ENCODE data around the gene ARMH2.

ARMH2 gene

DNA sequence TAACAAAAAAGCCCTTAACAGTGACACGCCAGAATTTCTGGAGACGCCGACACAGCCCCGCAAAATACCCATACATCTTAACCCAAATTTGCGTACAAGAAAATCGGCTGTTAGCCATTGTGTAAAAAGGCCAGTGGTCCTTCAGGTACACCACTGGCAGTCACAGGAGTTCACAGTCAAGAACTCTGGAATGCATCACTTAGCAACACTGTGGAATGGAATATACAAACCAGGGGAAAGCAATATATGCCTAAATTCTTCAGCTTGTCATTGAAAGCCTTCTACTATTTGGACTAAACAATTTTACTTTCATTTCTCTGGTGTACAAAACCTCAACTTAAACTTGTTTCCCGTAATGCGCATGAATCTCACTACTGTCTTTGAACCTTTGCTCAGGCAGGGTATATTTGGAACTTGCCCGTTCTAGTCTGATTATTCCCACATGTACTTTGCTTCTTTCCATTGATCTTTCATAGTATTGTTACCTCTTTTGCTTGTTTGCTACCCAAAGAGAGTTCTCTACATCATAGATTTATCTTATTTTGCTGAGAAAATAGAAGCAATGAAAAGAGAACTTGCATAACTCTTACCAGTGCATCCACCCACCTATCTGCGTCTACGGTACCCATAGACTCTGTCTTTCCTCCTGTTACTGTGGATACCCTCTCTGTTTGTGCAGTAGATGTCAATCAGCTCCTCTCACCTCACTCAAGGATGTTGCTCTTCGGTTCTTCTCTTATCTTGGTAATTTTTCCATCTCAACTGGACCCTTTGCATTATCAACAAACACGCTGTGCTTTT is at the start of gene ARMH2:
Gene ARMH2 (minus strand): TSS at position 178 of the 801 bp plus-strand sequence. CDS start 60 bp downstream, at position 118.
- DNase-seq, result no peak

DNA sequence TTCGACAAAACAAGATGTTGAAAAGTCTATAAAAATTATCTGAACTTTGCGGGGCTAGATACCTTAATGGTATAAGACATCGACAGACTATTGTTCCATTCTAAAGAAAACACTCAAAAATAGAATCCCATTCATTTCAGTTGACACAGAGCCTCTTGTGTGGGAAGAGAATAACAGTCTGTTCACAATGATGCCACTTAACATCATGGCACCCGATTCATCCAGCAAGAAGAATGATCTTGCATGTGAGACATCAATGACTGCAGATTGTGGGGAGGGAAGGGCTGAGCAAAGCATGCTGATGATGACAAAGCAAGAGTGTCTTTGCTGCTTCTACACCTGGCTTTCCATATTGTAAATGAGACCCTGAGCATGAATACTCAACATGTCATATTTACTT is 49.7 kb upstream of the ARMH2 start:
- DNase-seq, result no peak

DNA sequence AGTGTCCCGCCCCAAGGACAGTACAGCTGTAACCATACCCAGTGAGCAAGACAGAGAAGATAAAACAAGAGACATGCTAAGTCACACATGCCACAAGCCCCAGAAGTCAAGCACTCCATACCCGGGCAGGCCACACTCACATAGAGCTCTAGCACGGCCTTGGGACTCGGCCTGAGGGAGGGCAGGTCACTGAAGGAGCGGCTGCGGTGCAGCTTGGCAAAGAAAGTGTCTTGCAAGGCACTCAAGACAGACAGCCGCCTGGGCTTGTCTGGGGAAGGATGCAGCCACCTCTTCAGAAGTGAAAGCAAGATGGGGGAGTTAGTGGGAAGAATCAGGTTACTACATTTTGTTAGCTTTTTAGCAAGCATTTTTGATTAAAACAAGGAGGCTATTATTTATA is 48.7 kb upstream of the ARMH2 start:
- no peak for DNase-seq

DNA sequence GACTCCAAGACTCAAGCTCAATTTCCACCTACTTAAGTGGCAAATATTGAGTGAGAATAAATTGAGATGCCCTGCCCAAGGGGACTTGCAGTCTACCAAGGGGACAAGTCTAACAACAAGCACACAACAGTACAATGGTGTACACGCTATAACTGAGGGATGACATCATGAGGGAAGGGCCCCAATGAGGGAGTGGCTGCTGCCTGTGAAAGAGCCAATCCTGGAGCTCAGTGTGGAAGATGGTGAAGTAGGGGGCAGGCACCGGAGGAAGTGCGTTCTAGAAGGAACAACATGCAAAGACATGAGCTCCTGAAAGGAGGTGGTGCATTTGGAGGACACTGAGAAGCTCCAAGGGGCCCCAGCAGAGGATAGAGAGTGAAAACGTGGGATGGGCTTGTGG is 46.9 kb upstream of the ARMH2 start:
- DNase-seq, result no peak

DNA sequence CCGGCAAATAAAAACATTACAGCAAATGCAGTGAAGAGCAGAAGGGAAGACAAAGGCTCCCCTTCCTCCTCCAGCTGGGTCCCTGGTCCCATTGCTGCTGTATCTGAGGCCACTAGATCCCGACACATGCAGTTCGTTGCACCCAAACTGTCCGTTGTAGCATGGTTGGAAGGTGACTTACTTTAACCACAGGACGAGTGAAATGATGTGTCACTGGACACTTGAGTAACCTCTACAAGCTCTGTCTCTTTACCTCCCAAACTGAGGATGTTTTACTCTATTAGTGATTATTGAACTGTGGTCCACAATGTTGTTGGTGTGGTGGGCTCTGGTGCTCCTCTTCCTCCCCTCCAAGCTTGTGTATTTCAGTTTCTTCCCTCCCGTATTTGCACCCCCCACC is 46.2 kb upstream of the ARMH2 start:
- no peak for DNase-seq

DNA sequence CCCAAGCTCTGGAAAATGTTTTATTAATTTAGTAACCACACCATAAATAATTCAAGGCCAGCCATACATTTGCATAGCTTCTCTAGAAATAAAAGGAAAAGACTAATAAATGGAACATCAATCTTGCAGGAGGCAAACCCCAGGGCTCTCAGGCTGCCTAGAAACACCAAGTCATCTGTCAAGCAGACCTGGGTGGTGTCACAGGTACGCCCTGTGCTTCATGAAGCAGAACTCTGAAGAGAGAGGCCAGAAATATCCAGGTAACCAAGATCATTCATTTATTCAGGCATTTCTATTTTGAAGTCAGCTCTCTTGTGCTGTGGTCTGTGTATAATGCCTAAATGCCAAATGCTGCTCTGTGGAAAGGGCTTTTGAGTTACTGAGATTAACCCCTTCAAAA is 45.3 kb upstream of the ARMH2 start:
- no peak for DNase-seq

DNA sequence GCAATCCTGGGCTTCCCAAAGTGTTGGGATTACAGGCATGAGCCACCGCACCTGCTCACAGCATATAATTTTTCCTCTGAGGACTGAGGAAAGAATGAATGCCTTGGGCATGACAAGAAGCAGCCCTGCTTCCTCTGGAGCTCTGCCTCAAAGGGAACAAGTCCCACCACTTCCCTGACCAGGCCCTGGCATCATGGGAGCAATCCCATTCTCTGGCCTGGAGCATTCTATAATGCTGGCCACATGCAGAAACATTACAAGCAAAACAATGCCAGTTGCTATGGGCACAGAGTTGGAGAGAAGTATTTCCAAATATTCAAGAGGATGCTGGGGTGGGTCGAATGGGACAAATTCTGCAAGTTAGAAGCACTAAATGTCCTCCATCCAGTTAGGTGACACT is 41.5 kb upstream of the ARMH2 start:
- DNase-seq, result no peak

DNA sequence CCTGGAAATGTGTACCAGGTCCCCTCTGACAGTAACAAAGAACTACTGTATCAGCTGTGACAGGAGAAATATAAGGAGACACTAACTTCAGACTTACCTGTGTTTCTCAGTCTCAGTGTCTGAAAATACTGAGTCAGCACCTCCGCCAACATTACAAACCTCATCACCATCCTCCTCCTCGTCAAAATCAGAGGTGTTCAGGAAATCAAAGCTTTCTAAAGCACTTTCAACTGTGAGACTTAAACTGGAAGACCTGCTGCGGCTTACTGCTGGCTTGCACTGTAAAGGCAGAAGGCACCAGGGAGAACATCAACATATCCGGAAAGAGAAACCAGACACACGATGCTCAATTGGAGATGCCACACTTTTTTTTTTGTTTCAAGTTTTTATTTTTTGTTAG is 40.3 kb upstream of the ARMH2 start:
- DNase-seq, result no peak

DNA sequence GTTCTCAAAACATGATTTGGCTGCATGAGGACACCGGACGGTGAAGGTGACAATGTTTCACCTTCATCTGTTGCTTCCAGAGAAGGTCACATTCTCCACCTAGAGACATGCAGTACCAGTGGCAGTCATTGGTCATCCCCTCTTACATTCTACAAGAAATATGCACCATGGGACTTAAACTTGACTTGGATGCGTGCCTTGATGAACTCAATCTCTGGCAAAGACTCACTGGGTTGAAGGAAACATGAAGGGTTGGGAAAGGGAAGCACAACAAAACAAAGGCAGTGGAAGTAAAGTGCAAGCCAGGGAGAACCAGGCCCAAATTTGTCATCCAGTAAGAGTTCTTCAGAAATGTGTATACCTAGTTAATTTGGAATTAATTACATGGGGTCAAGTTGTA is 39.4 kb upstream of the ARMH2 start:
- DNase-seq, result peak; percentile 27

DNA sequence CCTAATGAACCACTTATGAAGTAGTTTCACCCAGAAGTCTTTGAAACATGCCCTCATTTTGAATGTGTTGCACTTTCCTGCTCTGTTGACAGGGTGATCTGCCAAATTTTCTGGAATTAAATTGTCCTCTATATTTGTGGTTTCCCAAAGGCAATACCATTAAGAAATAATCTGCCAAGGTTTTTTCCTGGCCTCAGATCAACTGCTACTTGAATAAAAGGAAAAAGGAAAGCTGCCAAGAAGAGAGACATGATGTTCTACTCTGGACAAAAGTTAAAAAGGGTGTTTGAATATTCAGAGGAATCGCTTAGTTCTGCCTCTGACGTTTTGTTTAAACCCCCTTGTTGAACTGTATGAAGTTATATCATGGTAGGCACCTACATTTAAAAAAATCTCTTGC is 37.4 kb upstream of the ARMH2 start:
- no peak for DNase-seq

DNA sequence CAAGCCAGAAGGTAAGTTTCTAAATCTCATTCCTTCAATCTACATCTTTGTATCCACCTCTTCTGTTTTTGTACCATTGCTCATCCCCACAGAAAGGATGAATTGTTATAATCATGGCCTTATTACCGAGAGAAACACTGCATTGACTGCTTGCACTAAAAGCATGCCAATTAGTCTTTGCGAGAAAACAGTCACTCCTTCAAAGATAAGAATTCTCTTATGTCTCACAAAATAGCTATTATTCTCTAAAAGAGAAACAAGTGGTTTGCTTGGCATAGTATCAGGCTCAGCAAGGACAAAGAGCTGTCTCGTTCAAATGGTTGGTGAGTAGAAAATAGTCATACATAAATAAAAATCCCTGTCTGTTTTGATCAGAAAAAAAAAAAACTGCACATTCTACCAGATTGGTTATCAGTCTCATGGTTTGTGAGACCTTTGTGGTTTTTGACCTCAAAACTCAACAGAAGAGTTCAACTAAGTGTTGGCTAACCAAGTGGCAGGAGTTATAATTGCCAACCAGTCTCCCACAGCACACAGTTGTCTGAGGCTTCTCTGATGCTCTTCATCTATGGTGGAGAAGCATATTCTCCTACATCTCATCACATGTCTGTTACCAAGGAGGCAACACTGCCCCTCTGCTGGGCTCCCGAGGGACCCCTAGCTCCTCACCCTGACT is 35.1 kb upstream of the ARMH2 start:
- DNase-seq, result no peak

DNA sequence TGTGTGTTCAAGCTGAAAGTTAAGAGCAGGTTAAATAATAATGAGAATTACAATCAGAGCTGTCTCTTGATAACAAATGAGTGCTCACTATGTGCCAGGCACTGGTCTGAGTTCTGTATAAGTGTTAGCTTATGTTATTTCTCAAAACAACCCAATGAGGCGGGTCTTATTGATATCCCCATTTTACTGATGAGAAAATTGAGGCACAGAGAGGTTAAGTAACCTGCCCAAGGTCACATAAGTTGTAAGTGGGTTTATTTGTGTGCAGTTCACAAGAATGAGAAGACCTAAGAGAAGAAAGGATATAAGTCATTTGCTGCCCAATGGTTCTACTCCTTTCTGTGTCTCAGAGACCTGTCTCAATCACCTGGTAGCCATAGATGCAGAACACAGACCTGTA is 34.1 kb upstream of the ARMH2 start:
- no peak for DNase-seq

DNA sequence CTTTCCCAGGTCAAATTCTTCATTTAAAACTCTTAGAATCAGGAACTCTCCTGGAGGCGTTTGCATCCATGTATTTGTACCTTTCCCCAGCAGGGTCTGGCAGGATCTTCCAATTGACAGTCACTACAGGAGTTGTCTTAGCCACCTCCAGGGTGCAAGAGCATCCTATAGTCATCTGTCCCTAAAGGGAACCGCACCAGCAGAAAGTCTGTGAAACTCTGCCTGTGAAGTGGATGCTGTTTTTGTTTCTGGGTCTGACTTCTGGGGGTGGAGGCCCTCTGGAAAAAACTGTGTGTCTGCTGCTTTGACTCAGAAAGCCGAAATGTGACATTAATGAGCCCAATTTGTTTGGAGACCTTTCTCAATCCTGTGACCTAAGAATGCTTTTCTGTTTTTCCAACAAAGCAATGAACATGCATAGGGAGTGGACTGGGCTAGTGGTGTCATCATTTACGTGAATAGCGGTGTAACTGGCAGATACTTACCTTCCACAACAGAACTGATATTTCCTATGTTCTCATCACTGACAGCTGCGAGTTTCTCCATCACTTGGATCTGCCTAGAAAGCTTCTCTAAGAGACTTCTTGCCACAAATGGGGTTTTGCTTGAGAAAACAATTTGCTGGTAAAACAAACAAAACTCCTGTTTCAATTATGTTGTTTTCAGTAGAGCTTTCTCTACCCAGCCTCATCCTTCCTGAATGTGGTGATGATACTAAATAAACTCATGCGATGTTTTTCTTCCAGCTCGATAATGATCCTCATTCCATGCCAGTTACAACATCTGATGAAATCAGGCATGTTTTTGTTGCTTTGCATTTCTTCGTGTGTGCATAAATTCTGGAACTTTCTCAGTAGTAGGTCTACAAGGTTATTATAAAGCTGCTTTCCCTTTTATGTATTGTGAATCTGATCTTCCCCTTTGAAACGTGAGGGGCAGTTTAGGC is 33.3 kb upstream of the ARMH2 start:
- DNase-seq, result no peak

DNA sequence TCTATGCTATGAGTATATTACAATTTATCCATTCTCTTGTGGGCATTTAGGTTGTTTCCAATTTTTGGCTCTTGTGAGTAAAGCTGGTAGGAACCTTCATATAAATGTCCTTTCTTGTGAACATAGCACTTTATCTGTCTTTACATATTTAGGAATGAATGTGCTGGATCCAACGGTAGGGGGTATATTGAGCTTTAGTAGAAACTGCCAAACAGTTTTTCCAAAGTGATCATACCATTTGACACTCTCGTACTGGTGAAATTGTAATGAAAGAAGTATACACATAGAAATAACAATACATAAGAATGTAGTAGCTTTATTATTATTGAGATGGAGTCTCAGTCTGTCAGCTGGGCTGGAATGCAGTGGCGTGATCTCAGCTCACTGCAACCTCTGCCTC is 30.9 kb upstream of the ARMH2 start:
- no peak for DNase-seq

DNA sequence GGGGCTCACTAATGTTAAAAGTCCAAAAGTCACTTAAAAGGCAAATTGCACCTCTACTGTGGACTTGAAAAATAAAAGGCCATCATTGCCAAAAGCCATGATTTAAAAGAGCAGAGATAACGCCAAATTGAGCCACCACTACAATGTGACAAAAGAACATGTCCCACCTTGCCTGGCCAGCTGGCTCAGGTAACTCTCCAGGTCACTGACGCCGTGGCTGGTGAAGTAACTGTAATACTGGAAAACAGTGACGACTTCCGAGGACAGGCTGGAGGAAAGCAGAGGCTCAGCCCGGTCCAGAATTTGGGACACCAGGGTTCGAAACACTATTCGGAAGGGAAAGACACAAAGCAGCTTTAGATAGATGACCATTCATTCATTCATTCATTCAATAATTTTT is 29.3 kb upstream of the ARMH2 start:
- no peak for DNase-seq

DNA sequence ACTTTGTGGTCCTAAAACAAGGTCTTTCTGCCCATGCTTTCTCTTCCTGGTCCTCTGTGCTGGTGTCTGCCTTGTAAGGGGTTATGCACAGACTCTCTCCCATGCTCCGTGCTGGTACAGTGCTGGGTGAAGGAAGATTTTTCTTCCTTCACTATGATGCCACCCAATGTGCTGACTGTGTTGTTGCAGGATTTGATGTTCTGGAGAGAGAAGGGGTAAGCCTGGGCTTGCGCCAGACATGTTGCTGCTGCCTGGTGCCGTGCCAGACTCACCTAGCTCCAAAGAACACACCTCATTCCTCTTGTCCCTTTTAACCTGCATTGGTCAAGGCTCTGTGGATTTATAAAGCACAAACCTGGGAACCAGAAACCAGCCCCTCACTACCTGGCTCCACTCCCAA is 28.4 kb upstream of the ARMH2 start:
- no peak for DNase-seq

DNA sequence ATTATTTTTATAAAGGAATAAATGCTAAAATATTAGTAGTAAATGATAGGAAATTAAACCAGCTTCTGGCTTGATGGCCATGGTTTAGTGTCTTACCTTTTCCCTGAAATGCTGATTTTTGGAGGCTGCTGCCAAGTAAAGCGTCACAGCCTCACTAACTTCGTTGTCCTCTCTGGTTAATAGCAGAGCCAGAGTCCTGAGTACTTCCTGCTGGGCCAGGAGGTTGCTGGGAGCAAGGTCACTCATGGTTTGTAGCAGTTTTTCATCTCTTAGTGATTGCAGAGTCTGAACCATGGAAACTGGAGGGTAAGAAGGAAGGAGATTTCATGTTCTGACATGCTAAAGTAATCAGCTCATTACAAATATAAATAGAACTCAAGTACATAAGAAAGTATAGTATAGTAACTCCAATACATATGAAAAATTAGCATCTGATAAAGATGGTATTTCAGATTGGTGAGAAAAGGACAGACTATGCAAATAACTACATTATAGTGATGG is 26.5 kb upstream of the ARMH2 start:
- DNase-seq, result no peak

DNA sequence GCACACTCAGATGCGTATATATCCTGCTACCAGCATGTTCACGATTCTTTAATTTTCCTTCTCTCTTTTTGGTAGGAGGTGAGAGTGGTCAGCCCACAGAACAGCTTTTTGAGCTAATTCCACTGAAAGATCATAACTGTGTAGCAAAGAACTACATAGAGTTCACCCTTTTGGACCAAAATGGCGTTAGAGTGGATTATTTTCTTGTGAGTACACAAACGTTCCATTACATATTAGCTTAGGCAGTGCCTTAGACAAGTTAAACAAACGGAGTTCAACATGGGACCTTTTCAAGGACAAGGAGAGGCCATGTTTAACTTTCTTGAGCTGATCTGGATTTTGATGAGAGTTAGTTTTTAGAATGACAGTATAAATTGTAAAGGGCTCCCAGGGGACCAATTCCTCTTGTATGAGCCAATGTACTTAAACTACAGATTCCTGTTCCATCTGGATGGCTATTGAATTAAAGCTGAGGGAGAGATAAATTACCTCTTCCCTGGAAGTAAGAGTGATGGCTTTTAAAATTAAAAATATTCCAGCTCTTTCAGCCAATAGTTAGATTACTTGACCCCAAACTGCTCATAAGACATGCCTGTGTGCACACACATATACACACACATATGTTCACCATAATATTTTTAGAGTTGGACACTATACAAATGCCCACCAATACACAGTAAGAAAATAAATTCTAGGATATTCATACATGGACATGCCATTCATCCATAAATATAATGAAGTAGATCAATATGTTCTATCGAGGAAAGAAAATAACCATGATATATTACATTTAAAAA is 25.6 kb upstream of the ARMH2 start:
- no peak for DNase-seq

DNA sequence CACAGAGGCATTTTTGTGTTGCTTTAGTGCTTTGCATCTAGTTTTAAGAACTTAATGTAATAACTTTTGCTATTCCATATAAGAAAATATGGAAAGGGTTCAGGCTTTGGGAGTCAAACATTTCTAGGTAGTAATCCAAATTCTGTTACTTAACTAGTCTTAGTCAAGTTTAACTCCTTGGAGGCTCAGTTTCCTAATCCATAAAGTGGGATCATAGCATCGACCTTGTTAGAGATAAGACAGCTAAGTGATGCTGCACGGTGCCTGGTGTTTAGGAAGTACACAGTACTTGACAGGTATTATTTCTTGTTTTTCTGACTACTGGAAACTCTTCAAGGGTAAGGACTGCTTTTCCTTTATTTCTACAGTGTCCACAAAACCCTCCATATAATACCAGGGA is 24.5 kb upstream of the ARMH2 start:
- no peak for DNase-seq

DNA sequence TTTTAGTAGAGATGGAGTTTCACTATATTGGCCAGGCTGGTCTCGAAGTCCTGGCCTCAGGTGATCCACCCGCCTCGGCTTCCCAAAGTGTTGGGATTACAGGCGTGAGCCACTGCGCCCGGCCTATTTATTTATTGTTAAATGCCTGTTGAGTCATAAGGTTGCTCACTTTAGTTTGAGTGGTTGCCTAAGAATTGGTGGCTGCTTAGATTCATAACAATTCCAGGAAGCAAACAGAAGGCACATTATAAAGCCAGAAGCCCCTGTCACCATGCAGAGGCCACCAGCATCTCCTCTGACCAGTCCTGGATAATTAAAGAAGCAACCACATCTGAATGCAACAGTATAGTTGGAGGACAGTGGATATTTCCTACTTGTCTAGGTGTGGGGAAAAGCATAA is 24.0 kb upstream of the ARMH2 start:
- DNase-seq, result no peak

DNA sequence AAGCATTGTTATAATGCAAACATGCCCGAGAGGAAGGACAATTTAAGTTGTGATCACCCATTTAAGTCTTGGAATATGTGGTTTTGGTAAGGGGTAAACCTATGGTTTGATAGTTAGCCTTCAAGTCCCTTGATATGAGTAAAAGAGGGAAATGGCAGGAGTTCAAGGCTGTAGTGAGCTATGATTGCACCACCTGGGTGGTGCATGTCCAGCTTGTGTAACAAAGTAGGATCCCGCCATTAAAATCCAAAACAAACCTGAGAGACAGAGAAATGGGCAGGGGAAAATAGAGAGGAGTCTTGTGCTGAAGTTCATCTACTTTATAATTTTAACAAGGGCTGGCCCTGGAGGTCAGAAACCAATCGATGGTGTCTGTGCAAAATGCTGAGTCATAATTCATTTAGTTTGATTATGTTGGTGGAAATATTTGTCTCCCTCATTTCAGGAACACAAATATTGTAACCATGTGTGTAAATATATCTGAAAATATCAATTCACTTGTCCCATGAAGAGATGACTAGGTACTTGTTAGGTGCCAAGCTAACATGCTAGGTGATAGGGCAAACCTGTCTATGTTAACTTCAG is 23.2 kb upstream of the ARMH2 start:
- no peak for DNase-seq

DNA sequence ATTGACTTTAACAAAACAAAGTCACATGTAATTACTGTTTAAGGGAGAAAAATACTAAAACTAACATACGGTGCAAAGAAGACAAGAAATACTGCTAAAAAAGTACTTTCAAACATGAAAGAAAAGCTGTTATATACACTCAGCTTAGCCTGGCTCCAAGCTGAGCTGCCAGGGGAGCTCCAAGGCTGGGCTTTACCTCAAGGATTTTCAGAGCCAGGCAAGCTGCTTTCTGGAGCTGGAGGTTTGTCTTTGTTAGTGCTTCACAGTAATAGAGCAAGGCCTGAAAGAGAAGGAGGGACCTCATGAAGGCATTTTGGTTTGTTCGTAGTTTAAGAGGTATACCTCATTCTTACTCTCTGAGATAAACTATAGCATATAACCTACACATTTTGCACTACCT is 19.6 kb upstream of the ARMH2 start:
- DNase-seq, result no peak
